GM23338 (cell line): ENCODE results near the gene PGBD5. TPM values are rescaled to one million over a fixed set of nuclear protein-coding genes. Genes with fewer than 3 reads are reported as not detected.

Source experiments
- ATAC-seq: fragments of 200-7000 bp; cut with Tn5 transposase; 3 replicates; pipeline ENCODE4 v1.9.1; 2020
- DNase-seq: peaks from one replicate; pipeline ENCODE4 v3.0.0-alpha.2; 2015; ENCODE audit warnings: low spot score
- H2AFZ ChIP-seq: fragments of 200-600 bp; sonication (generic); 2 replicates; pipeline ENCODE4 v1.8.0; 2016; ENCODE audit warnings: antibody characterized with exemption, mild to moderate bottlenecking, moderate library complexity
- H3F3A ChIP-seq: fragments of 200-600 bp; sonication (generic); replicated peaks from 2 replicates; pipeline ENCODE4 v1.8.0; 2017; ENCODE audit warnings: antibody characterized with exemption, mixed run types, low read depth
- H3K27ac ChIP-seq: fragments of 200-600 bp; sonication (generic); 2 replicates; pipeline ENCODE4 v1.6.1; 2016; ENCODE audit warnings: low read depth
- H3K27me3 ChIP-seq: fragments of 200-600 bp; sonication (generic); 2 replicates; pipeline ENCODE4 v1.8.0; 2016; ENCODE audit warnings: mild to moderate bottlenecking, mixed run types, moderate library complexity; ENCODE audit not compliant: insufficient read depth
- H3K36me3 ChIP-seq: fragments of 200-600 bp; sonication (generic); 2 replicates; pipeline ENCODE4 v1.8.0; 2016; ENCODE audit warnings: mild to moderate bottlenecking; ENCODE audit not compliant: insufficient read depth
- H3K4me1 ChIP-seq: fragments of 200-600 bp; sonication (generic); 2 replicates; pipeline ENCODE4 v1.8.0; 2016; ENCODE audit warnings: mild to moderate bottlenecking, moderate library complexity; ENCODE audit not compliant: insufficient read depth
- H3K4me2 ChIP-seq: fragments of 200-600 bp; sonication (generic); 2 replicates; pipeline ENCODE4 v1.7.1; 2017; ENCODE audit warnings: mixed run types
- H3K4me3 ChIP-seq: fragments of 200-600 bp; sonication (generic); 2 replicates; pipeline ENCODE4 v1.6.1; 2016; ENCODE audit warnings: mixed run types
- H3K79me2 ChIP-seq: fragments of 200-600 bp; sonication (generic); replicated peaks from 2 replicates; pipeline ENCODE4 v1.8.0; 2017; ENCODE audit warnings: mild to moderate bottlenecking; ENCODE audit not compliant: insufficient read depth
- H3K9me2 ChIP-seq: fragments of 200-600 bp; sonication (generic); 2 replicates; pipeline ENCODE4 v1.8.0; 2017; ENCODE audit not compliant: insufficient read depth
- H4K20me1 ChIP-seq: fragments of 200-600 bp; sonication (generic); replicated peaks from 2 replicates; pipeline ENCODE4 v1.8.0; 2017; ENCODE audit warnings: mild to moderate bottlenecking; ENCODE audit not compliant: insufficient read depth
- H3K27ac Mint-ChIP-seq: 2 replicates; pipeline ENCODE4 v1.8.0; 2020; ENCODE audit warnings: inconsistent platforms, mild to moderate bottlenecking, moderate library complexity, mixed read lengths
- H3K27me3 Mint-ChIP-seq: 3 replicates; pipeline ENCODE4 v1.8.0; 2022; ENCODE audit warnings: low read depth, mild to moderate bottlenecking, moderate library complexity, mixed read lengths, inconsistent platforms; ENCODE audit not compliant: insufficient read depth, poor library complexity
- H3K36me3 Mint-ChIP-seq: 3 replicates; pipeline ENCODE4 v1.8.0; 2021; ENCODE audit warnings: low read depth, mild to moderate bottlenecking, inconsistent platforms, moderate library complexity, mixed read lengths
- H3K4me1 Mint-ChIP-seq: 3 replicates; pipeline ENCODE4 v1.8.0; 2020; ENCODE audit warnings: mild to moderate bottlenecking, inconsistent platforms, mixed read lengths
- H3K4me3 Mint-ChIP-seq: 3 replicates; pipeline ENCODE4 v1.8.0; 2021; ENCODE audit warnings: moderate library complexity, mild to moderate bottlenecking, inconsistent platforms, mixed read lengths
- H3K9me3 Mint-ChIP-seq: 3 replicates; pipeline ENCODE4 v1.8.0; 2020; ENCODE audit warnings: moderate library complexity, mild to moderate bottlenecking, inconsistent platforms, mixed read lengths
- CREB1 ChIP-seq: fragments of 250-450 bp; sonication (Bioruptor Pico); IDR thresholded peaks from 2 replicates; pipeline ENCODE4 v1.5.0; 2020; ENCODE audit warnings: low read depth, mild to moderate bottlenecking, moderate library complexity
- EZH2phosphoT487 ChIP-seq: fragments of 200-600 bp; sonication (generic); IDR thresholded peaks from one replicate; pipeline ENCODE4 v1.8.1; 2018; ENCODE audit warnings: antibody characterized with exemption; ENCODE audit not compliant: unreplicated experiment
- JUNB ChIP-seq: IDR thresholded peaks from one replicate; pipeline ENCODE4 v1.6.1; 2016; ENCODE audit warnings: antibody characterized with exemption; ENCODE audit not compliant: unreplicated experiment
- NANOG ChIP-seq: IDR thresholded peaks from 2 replicates; pipeline ENCODE4 v1.6.1; 2016; ENCODE audit warnings: antibody characterized with exemption, borderline replicate concordance
- POLR2AphosphoS5 ChIP-seq: IDR thresholded peaks from 2 replicates; pipeline ENCODE4 v1.6.1; 2016; ENCODE audit warnings: antibody characterized with exemption, low read depth
- STAT1 ChIP-seq: IDR thresholded peaks from one replicate; pipeline ENCODE4 v1.6.1; 2016; ENCODE audit warnings: antibody characterized with exemption; ENCODE audit not compliant: unreplicated experiment
- polyA plus RNA-seq: library from polyadenylated mRNA; unstranded; fragments of >200 nt; fragmentation: Nextera tagmentation; extraction: Ambion mirVana; gene quantifications from 2 replicates; pipeline ENCODE4 v1.2.1, GENCODE V29; 2016
- total RNA-seq: library from RNA; depleted of rRNA; stranded (reverse); fragments of >200 nt; shearing (Covaris generic); gene quantifications from 2 replicates; pipeline ENCODE4 v1.2.3, GENCODE V29; 2014
- TF ChIP-seq, protein P1 (sequence below): IDR thresholded peaks from one replicate; pipeline ENCODE4 v1.6.1; 2018; ENCODE audit warnings: antibody characterized with exemption; ENCODE audit not compliant: unreplicated experiment
- TF ChIP-seq, protein P2 (sequence below), 2 experiments: fragments of 200-600 bp in 1 of 2; sonication (generic) in 1 of 2; conservative IDR thresholded peaks; 2 replicates each; pipeline versions ENCODE4 v1.5.1 to v1.6.1; 2016 to 2017; ENCODE audit warnings: antibody characterized with exemption in 2 of 2, low read depth in 2 of 2, mild to moderate bottlenecking in 2 of 2, moderate library complexity in 1 of 2

The PGBD5 gene
- total and polyA plus RNA-seq, 2 experiments from 2014 or later: 3.4 to 16.6 TPM

DNA sequence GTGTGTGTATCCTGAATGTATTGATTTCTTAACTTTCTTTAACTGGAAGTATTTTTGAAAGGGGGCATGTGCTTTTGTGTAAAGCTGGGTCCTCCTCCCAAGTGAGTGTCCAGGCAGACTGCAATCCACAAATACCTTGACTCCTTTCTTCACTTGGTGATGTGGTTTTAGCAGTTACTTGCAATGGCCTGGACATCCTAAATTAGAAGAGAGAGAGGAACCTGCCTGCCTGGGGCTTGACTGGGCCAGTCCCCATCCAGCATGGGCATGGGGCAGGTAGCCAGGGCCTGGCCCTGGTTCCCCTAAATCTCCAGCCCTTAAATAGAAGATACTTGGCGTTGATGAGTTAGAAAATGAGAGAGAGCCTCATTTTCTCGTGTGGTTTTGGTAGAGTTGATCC lies 159.7 kb downstream of the PGBD5 start (continued):
- TF ChIP-seq, protein P1, sequence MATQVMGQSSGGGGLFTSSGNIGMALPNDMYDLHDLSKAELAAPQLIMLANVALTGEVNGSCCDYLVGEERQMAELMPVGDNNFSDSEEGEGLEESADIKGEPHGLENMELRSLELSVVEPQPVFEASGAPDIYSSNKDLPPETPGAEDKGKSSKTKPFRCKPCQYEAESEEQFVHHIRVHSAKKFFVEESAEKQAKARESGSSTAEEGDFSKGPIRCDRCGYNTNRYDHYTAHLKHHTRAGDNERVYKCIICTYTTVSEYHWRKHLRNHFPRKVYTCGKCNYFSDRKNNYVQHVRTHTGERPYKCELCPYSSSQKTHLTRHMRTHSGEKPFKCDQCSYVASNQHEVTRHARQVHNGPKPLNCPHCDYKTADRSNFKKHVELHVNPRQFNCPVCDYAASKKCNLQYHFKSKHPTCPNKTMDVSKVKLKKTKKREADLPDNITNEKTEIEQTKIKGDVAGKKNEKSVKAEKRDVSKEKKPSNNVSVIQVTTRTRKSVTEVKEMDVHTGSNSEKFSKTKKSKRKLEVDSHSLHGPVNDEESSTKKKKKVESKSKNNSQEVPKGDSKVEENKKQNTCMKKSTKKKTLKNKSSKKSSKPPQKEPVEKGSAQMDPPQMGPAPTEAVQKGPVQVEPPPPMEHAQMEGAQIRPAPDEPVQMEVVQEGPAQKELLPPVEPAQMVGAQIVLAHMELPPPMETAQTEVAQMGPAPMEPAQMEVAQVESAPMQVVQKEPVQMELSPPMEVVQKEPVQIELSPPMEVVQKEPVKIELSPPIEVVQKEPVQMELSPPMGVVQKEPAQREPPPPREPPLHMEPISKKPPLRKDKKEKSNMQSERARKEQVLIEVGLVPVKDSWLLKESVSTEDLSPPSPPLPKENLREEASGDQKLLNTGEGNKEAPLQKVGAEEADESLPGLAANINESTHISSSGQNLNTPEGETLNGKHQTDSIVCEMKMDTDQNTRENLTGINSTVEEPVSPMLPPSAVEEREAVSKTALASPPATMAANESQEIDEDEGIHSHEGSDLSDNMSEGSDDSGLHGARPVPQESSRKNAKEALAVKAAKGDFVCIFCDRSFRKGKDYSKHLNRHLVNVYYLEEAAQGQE: no peak
- TF ChIP-seq CREB1 (CRISPR knock-in tag) (no peak), NANOG (no peak), EZH2phosphoT487 (no peak), STAT1 (no peak), JUNB (no peak)

DNA sequence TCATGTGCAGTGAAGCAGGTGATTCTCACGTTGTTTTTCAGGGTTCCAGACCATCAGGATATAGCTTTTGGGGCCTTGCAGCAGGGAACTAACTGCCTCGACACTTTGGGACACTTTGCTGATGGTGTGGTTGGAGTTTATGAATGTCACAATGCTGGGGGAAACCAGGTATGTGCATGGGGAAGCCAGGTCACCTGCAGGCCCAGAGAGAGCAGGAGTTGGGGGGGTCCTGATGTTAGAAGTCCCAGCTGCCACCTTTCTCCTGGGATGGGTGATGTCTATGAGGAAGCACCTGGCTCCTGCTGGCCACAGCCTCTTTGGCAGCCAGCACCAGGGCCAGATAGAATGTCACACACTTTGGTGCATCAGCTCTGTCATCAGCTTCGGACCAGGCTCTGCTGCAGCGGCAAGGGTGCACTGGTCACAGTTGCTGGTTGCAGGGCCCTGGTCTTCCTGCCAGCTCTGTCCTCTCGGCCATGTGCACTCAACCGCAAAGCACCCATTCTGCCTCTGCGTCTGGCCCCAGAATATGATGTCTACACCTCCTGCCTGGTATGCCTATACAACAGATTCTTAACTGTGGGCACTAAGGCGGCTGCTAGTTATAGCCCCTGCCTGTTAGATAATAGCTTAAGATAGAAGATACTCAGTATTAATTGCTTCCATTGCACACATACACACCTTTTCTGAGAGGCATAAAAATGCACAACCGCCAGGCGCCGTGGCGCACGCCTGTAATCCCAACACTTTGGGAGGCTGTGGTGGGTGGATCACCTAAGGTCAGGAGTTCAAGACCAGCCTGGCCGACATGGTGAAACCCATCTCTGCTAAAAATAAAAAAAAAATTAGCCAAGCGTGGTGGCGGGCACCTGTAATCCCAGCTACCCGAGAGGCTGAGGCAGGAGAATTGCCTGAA lies 160.7 kb downstream of the PGBD5 start:
- Mint-ChIP-seq H3K9me3 (no peaks in the 10 kb centered on the region), H3K4me3 (no peak overlapping the region), H3K4me1 (peaks cover 11% of the 10 kb centered on the region), H3K36me3 (peaks cover 27% of the 10 kb centered on the region), H3K27ac (no peak overlapping the region), H3K27me3 (peaks cover 7% of the 10 kb centered on the region)
- Histone ChIP-seq H3K36me3 (no peaks in the 10 kb centered on the region; the same call in 1 of the 2 replicates), H3F3A (no peaks in the 10 kb centered on the region), H3K9me2 (no peaks in the 10 kb centered on the region), H4K20me1 (no peaks in the 10 kb centered on the region), H3K4me2 (no peak overlapping the region), H2AFZ (no peak overlapping the region), H3K79me2 (no peaks in the 10 kb centered on the region), H3K27me3 (no peaks in the 10 kb centered on the region), H3K4me3 (no peak overlapping the region), H3K27ac (no peak overlapping the region), H3K4me1 (peaks cover 2% of the 10 kb centered on the region; the same call in 1 of the 2 replicates)
- ATAC-seq: no peak
- no peak for DNase-seq
- TF ChIP-seq JUNB (no peak), POLR2AphosphoS5 (no peak)
- TF ChIP-seq, protein P1: no peak
- TF ChIP-seq, protein P2, sequence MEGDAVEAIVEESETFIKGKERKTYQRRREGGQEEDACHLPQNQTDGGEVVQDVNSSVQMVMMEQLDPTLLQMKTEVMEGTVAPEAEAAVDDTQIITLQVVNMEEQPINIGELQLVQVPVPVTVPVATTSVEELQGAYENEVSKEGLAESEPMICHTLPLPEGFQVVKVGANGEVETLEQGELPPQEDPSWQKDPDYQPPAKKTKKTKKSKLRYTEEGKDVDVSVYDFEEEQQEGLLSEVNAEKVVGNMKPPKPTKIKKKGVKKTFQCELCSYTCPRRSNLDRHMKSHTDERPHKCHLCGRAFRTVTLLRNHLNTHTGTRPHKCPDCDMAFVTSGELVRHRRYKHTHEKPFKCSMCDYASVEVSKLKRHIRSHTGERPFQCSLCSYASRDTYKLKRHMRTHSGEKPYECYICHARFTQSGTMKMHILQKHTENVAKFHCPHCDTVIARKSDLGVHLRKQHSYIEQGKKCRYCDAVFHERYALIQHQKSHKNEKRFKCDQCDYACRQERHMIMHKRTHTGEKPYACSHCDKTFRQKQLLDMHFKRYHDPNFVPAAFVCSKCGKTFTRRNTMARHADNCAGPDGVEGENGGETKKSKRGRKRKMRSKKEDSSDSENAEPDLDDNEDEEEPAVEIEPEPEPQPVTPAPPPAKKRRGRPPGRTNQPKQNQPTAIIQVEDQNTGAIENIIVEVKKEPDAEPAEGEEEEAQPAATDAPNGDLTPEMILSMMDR (conservative IDR thresholded peaks at IDR 0.05; ENCODE audit: low read depth in 2 of 2): no peak
